ENCODE data around the gene PLD4.

DNA sequence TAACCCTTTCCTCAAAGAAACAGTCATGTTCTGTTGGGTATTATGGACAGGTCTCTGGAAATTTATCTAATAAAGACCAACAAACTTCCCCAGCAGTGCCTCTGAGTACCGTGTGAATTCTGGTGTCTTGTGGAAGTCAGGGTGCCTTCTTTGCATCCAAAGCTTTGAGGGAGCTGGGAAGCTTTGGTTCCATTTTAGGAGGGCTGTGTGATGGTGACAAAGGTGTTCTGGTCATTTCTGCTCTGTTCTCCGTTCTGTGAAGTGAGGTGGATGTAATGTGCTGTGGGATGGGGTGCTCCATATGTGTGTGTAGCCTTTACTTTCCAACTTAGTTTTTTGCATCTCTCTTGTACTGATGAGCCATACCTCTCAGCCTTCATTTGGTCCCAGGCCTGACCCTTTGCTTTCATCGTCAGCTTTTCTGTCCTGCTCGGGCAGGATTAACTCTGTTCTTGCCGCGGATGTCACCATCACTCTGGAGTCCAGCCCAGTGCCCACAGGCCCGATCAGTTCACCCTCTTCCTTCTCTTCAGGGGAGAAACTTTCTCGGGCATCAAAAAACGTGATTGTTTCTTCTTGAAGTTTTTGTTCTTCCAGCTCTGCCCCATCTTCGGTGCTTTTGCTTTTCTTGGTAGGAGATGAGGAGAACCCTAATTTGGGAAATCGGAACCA lies 13.2 kb downstream of the PLD4 start:
- TF ChIP-seq BHLHE40 (IDR thresholded peaks at IDR 0.05; ENCODE audit: borderline replicate concordance) (no peak), LEF1 (IDR thresholded peaks at IDR 0.05; ENCODE audit: borderline replicate concordance) (no peak), SP1 (IDR thresholded peaks at IDR 0.05) (no peak), FOXK2 (IDR thresholded peaks at IDR 0.05) (no peak), ZNF384 (IDR thresholded peaks at IDR 0.05) (no peak), SUZ12 (IDR thresholded peaks at IDR 0.05) (no peak), PKNOX1 (IDR thresholded peaks at IDR 0.05) (no peak), CTBP1 (IDR thresholded peaks at IDR 0.05; ENCODE audit: borderline replicate concordance) (no peak), FOXM1 (IDR thresholded peaks at IDR 0.05; ENCODE audit: borderline replicate concordance) (no peak), TARDBP (IDR thresholded peaks at IDR 0.05) (no peak), HDGF (IDR thresholded peaks at IDR 0.05; ENCODE audit: borderline replicate concordance) (no peak), FOXA1 (IDR thresholded peaks at IDR 0.05) (no peak), ARNT (IDR thresholded peaks at IDR 0.05) (no peak)
